Calu3 (cell line): Measurements from ENCODE around the gene ISM2. TPM values are rescaled to one million over a fixed set of nuclear protein-coding genes. Genes with fewer than 3 reads are reported as not detected.

Source experiments
- BruUV-seq: library from RNA; stranded (reverse); fragments of 400-500 nt; replicated peaks from 2 replicates; lab custom pipeline; 2021; lab: Mats Ljungman, UMichigan
- CTCF ChIA-PET: fragments of 300-600 bp; sonication (Branson Sonifier 250); formaldehyde crosslinking; loops from one replicate; lab custom pipeline; 2022; ENCODE audit warnings: antibody characterized with exemption; lab: Charles Lee
- DNase-seq: peaks from one replicate; pipeline ENCODE4 v3.0.0; 2022
- H3K27ac Mint-ChIP-seq: one replicate; pipeline ENCODE4 v1.8.0; 2022; ENCODE audit warnings: mixed read lengths; ENCODE audit not compliant: unreplicated experiment
- H3K27me3 Mint-ChIP-seq: one replicate; pipeline ENCODE4 v1.8.0; 2022; ENCODE audit warnings: mixed read lengths; ENCODE audit not compliant: unreplicated experiment
- H3K36me3 Mint-ChIP-seq: one replicate; pipeline ENCODE4 v1.8.0; 2022; ENCODE audit warnings: mild to moderate bottlenecking, moderate library complexity, mixed read lengths; ENCODE audit not compliant: insufficient read depth, unreplicated experiment
- H3K4me1 Mint-ChIP-seq: one replicate; pipeline ENCODE4 v1.8.0; 2022; ENCODE audit warnings: mild to moderate bottlenecking, low read depth, mixed read lengths; ENCODE audit not compliant: unreplicated experiment
- H3K4me3 Mint-ChIP-seq: one replicate; pipeline ENCODE4 v1.8.0; 2022; ENCODE audit warnings: mild to moderate bottlenecking, low read depth, moderate library complexity, mixed read lengths; ENCODE audit not compliant: unreplicated experiment
- H3K9me3 Mint-ChIP-seq: one replicate; pipeline ENCODE4 v1.8.0; 2022; ENCODE audit warnings: low read depth, mixed read lengths; ENCODE audit not compliant: unreplicated experiment
- CTCF ChIP-seq: fragments of 200-600 bp; IDR thresholded peaks from one replicate; pipeline ENCODE4 v1.8.0; 2022; ENCODE audit warnings: antibody characterized with exemption; ENCODE audit not compliant: unreplicated experiment
- intact Hi-C: fragments of 100-400 bp; cut with micrococcal nuclease; formaldehyde crosslinking; loops from one replicate; pipeline ENCODE4 v1.10.0; 2022; ENCODE audit not compliant: unreplicated experiment
- total RNA-seq: library from RNA; stranded (reverse); gene quantifications from 2 replicates; pipeline ENCODE4 v1.2.3, GENCODE V29; 2022

The ISM2 gene
- total RNA-seq, 1 experiment from 2014 or later: not detected

GRCh38 chr14:77482422-77482821, 16.2 kb downstream of the ISM2 start:
- intact Hi-C loops: no loop called here
- Mint-ChIP-seq H3K27ac (no peak overlapping the region), H3K4me1 (no peaks in the 10 kb centered on the region), H3K36me3 (no peaks in the 10 kb centered on the region), H3K9me3 (no peaks in the 10 kb centered on the region), H3K4me3 (no peak overlapping the region), H3K27me3 (peaks cover 10% of the 10 kb centered on the region)
- no peak for TF ChIP-seq CTCF
- BruUV-seq: no TSS peak
- no peak for DNase-seq
- CTCF ChIA-PET: no interaction called here

- BruUV-seq: no TSS peak
- intact Hi-C loops: no loop called here
- no peaks in the 10 kb centered on the region for H3K4me1 Mint-ChIP-seq
- H3K4me3 Mint-ChIP-seq: no peak overlapping the region
- DNase-seq: no peak
- H3K36me3 Mint-ChIP-seq: no peaks in the 10 kb centered on the region
- CTCF ChIA-PET: no interaction called here
- peaks cover 39% of the 10 kb centered on the region for H3K27me3 Mint-ChIP-seq
- H3K27ac Mint-ChIP-seq: no peak overlapping the region
- no peak for TF ChIP-seq CTCF
- H3K9me3 Mint-ChIP-seq: no peaks in the 10 kb centered on the region
These were observed 19.8 kb downstream of the ISM2 start for GRCh38 chr14:77478796-77479195.

- H3K27ac Mint-ChIP-seq: no peak overlapping the region
- peaks cover 47% of the 10 kb centered on the region for H3K27me3 Mint-ChIP-seq
- DNase-seq: no peak
- H3K4me3 Mint-ChIP-seq: no peak overlapping the region
- H3K9me3 Mint-ChIP-seq: no peaks in the 10 kb centered on the region
- no TSS peak for BruUV-seq
- CTCF ChIA-PET: no interaction called here
- H3K4me1 Mint-ChIP-seq: no peaks in the 10 kb centered on the region
- no peak for TF ChIP-seq CTCF
- intact Hi-C loops: no loop called here
- H3K36me3 Mint-ChIP-seq: no peaks in the 10 kb centered on the region
These were observed 20.6 kb downstream of the ISM2 start for GRCh38 chr14:77478029-77478428.

- no TSS peak for BruUV-seq
- intact Hi-C loops: no loop called here
- no peak overlapping the region for H3K27ac Mint-ChIP-seq
These were observed 23.0 kb downstream of the ISM2 start for GRCh38 chr14:77475432-77476115.

More at GRCh38 chr14:77475432-77476115, 23.0 kb downstream of the ISM2 start:
- Mint-ChIP-seq H3K9me3 (no peaks in the 10 kb centered on the region), H3K4me3 (no peak overlapping the region), H3K36me3 (no peaks in the 10 kb centered on the region), H3K4me1 (no peaks in the 10 kb centered on the region), H3K27me3 (peaks cover 61% of the 10 kb centered on the region)
- no peak for DNase-seq
- TF ChIP-seq CTCF: no peak
- CTCF ChIA-PET: no interaction called here
